Naive thymus-derived CD4-positive, alpha-beta T cell (primary cell): ENCODE measurements around the gene CDK5. TPM values are rescaled to one million over a fixed set of nuclear protein-coding genes. Genes with fewer than 3 reads are reported as not detected.
"Not testable (repeated sequence)": the region's sequence is repeated elsewhere in the genome, so short reads cannot be mapped to it uniquely, and the experiment has no call there.

Source experiments
- ATAC-seq: fragments of 150-1000 bp; cut with Tn5 transposase; 2 replicates; pipeline ENCODE4 v1.10.0; 2021; ENCODE audit warnings: mild to moderate bottlenecking, moderate library complexity
- CTCF ChIA-PET: fragments of 350-600 bp; sonication (Branson Sonifier 250); formaldehyde crosslinking; loops from one replicate; lab custom pipeline; 2021; ENCODE audit warnings: antibody characterized with exemption; lab: Charles Lee
- POLR2A ChIA-PET: fragments of 350-600 bp; sonication (Branson Sonifier 250); formaldehyde crosslinking; loops from one replicate; lab custom pipeline; 2021; ENCODE audit warnings: antibody characterized with exemption, inconsistent platforms; lab: Charles Lee
- DNase-seq, 9 donors: peaks; one replicate each; pipeline versions ENCODE4 v3.0.0 to v3.0.0-alpha.2; 2020 to 2022; ENCODE audit warnings: mixed read lengths in 1 of 9
- H3K27ac ChIP-seq: one replicate; pipeline ENCODE4 v1.7.0; 2013; ENCODE audit warnings: mild to moderate bottlenecking, low read depth, low read length, moderate library complexity
- H3K27me3 ChIP-seq, 2 donors: one replicate each; pipeline ENCODE4 v1.7.0; 2013; ENCODE audit warnings: low read length in 2 of 2, mild to moderate bottlenecking in 2 of 2, moderate library complexity in 2 of 2; ENCODE audit not compliant: control insufficient read depth in 2 of 2, insufficient read depth in 2 of 2
- H3K36me3 ChIP-seq, 3 experiments: 1 replicate in 2 of 3; 2 replicates in 1 of 3; pipeline ENCODE4 v1.7.0; 2013; ENCODE audit warnings: low read length in 3 of 3, mild to moderate bottlenecking in 3 of 3, moderate library complexity in 1 of 3; ENCODE audit not compliant: insufficient read depth in 3 of 3, control insufficient read depth in 2 of 3
- H3K4me1 ChIP-seq, 2 donors: one replicate each; pipeline ENCODE4 v1.7.0; 2013; ENCODE audit warnings: low read length in 2 of 2, mild to moderate bottlenecking in 2 of 2, moderate library complexity in 1 of 2; ENCODE audit not compliant: control insufficient read depth in 2 of 2, insufficient read depth in 2 of 2
- H3K4me3 ChIP-seq: 2 replicates; pipeline ENCODE4 v1.7.0; 2013; ENCODE audit warnings: mild to moderate bottlenecking, low read length
- H3K9me3 ChIP-seq, 3 experiments: 1 replicate in 2 of 3; 2 replicates in 1 of 3; pipeline ENCODE4 v1.7.0; 2013; ENCODE audit warnings: low read length in 3 of 3; ENCODE audit not compliant: control insufficient read depth in 2 of 3
- H3K27ac Mint-ChIP-seq, 9 donors: one replicate each; pipeline ENCODE4 v1.8.0; 2020 to 2022; ENCODE audit warnings: mixed read lengths in 9 of 9, mild to moderate bottlenecking in 8 of 9, moderate library complexity in 5 of 9, inconsistent platforms in 2 of 9
- H3K27me3 Mint-ChIP-seq, 5 donors: one replicate each; pipeline ENCODE4 v1.8.0; 2021 to 2022; ENCODE audit warnings: mixed read lengths in 5 of 5, mild to moderate bottlenecking in 1 of 5
- H3K36me3 Mint-ChIP-seq, 5 donors: one replicate each; pipeline ENCODE4 v1.8.0; 2020 to 2022; ENCODE audit warnings: mixed read lengths in 5 of 5, mild to moderate bottlenecking in 3 of 5, inconsistent platforms in 1 of 5
- H3K4me1 Mint-ChIP-seq, 7 donors: one replicate each; pipeline ENCODE4 v1.8.0; 2020 to 2022; ENCODE audit warnings: mixed read lengths in 7 of 7, mild to moderate bottlenecking in 3 of 7, inconsistent platforms in 1 of 7
- H3K4me3 Mint-ChIP-seq, 10 donors: one replicate each; pipeline ENCODE4 v1.8.0; 2020 to 2022; ENCODE audit warnings: mild to moderate bottlenecking in 10 of 10, mixed read lengths in 10 of 10, moderate library complexity in 6 of 10, inconsistent platforms in 2 of 10
- H3K9me3 Mint-ChIP-seq, 11 donors: one replicate each; pipeline ENCODE4 v1.8.0; 2020 to 2022; ENCODE audit warnings: mixed read lengths in 11 of 11, mild to moderate bottlenecking in 4 of 11, inconsistent platforms in 1 of 11, moderate library complexity in 1 of 11
- intact Hi-C, 2 donors: fragments of 100-400 bp; cut with micrococcal nuclease; formaldehyde crosslinking; loops; one replicate each; pipeline ENCODE4 v1.15.1; 2023
- polyA plus RNA-seq, 2 donors: library from polyadenylated mRNA; unstranded; fragments of 300-500 nt; fragmentation: Illumina TruSeq; gene quantifications; one replicate each; pipeline ENCODE4 v1.2.3, GENCODE V29; 2021
- total RNA-seq, 6 experiments: library from RNA in 5 of 6; stranded (reverse) in 5 of 6; gene quantifications; 1 replicate in 5 of 6; 2 replicates in 1 of 6; pipeline ENCODE4 v1.2.3 and lab custom pipeline; 2021 to 2026

The CDK5 gene
- total and polyA plus RNA-seq, 7 experiments from 2014 or later: 4.2 to 20.2 (median 7.7) TPM

- Mint-ChIP-seq H3K27ac (peak overlapping the region; percentile 95 to 100 (median 99)), H3K4me1 (peaks cover 20 to 40% (median 29%) of the 10 kb centered on the region in 7 donors), H3K4me3 (peak overlapping the region; percentile 83 to 98 (median 92)), H3K36me3 (peaks cover 0 to 11% (median 0%) of the 10 kb centered on the region in 5 donors), H3K27me3 (peaks cover 0 to 10% (median 0%) of the 10 kb centered on the region in 5 donors)
- not testable (repeated sequence) for DNase-seq, H3K27me3 ChIP-seq, H3K9me3 ChIP-seq, H3K4me1 ChIP-seq, H3K9me3 Mint-ChIP-seq
- peak overlapping the region; percentile 94 for H3K27ac ChIP-seq
- ChIA-PET CTCF (interaction anchor here (0.6 to 2.1 kb wide), 5 partner anchors 9 to 65 kb away, joined by 3 to 12 read pairs (median 6); no protein-coding TSS in a partner anchor), POLR2A (interaction anchor here (0.9 to 1.8 kb wide), 16 partner anchors 9 to 80 kb away, joined by 3 to 28 read pairs (median 7); partner anchors contain the start of genes CDK5, FASTK, SLC4A2 and TMUB1)
- peak; percentile 40 for ATAC-seq
- intact Hi-C loops: loop anchor here (1.0 to 10.0 kb wide), 14 partner anchors 9 to 1901 kb away; partner anchors contain the start of genes ABCF2 (in 2 of the 2), FASTK (in 2 of the 2), NUB1 (in 2 of the 2) and ACTR3C (in 1 of the 2)
- peaks cover 0 to 14% (median 0%) of the 10 kb centered on the region in 3 experiments for H3K36me3 ChIP-seq
- H3K4me3 ChIP-seq: peak overlapping the region; percentile 78
Observed at GRCh38 chr7:151027728-151028130, 30.0 kb downstream of the CDK5 start.

DNA sequence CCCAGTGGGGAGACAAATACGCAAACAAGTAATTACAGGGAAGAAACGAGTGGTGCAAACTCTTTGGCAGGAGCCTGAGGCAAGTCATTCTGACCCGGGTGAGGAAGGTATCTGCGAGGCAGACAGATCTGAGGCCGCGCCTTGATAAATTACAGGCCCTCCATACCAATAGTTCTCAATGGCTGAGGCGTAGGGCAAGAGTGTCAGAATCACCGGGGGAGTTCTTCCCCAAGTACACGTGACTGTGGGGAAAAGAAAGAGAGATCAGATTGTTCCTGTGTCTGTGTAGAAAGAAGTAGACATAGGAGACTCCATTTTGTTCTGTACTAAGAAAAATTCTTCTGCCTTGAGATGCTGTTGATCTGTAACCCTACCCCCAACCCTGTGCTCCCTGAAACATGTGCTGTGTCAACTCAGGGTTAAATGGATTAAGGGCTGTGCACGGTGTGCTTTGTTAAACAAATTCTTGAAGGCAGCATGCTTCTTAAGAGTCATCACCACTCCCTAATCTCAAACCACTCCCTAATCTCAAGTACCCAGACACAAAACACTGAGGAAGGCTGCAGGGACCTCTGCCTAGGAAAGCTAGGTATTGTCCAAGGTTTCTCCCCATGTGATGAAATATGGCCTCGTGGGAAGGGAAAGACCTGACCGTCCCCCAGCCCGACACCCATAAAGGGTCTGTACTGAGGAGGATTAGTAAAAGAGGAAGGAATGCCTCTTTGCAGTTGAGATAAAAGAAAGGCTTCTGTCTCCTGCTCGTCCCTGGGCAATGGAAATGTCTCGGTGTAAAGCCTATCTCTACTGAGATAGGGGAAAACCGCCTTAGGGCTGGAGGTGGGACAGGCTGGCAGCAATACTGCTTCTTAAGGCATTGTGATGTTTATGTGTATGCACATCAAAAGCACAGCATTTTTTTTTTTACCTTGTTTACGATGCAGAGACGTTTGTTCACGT, 30.6 kb downstream of the CDK5 start:
- not testable (repeated sequence) for H3K9me3 ChIP-seq, DNase-seq, H3K27me3 ChIP-seq, ATAC-seq, H3K9me3 Mint-ChIP-seq, H3K36me3 Mint-ChIP-seq, H3K4me1 ChIP-seq
- ChIA-PET CTCF (interaction anchor here (1.5 to 2.1 kb wide), 3 partner anchors 15 to 64 kb away, joined by 4 to 8 read pairs (median 6); no protein-coding TSS in a partner anchor), POLR2A (interaction anchor here (0.9 to 1.8 kb wide), 12 partner anchors 9 to 81 kb away, joined by 3 to 28 read pairs (median 8); partner anchors contain the start of genes CDK5, FASTK and SLC4A2)
- peaks cover 0 to 12% (median 0%) of the 10 kb centered on the region in 3 experiments for H3K36me3 ChIP-seq
- peak overlapping the region; percentile 78 for H3K4me3 ChIP-seq
- H3K27ac ChIP-seq: peak overlapping the region; percentile 94
- Mint-ChIP-seq H3K4me1 (peaks cover 20 to 40% (median 29%) of the 10 kb centered on the region in 7 donors), H3K4me3 (peak overlapping the region; percentile 83 to 98 (median 92)), H3K27me3 (peaks cover 0 to 10% (median 0%) of the 10 kb centered on the region in 5 donors), H3K27ac (peak overlapping the region; percentile 95 to 100 (median 99))
- intact Hi-C loops: loop anchor here (5.0 to 10.0 kb wide), 2 partner anchors 318 to 705 kb away; partner anchors contain the start of genes ACTR3C (in 1 of the 2), LRRC61 (in 1 of the 2) and NUB1 (in 1 of the 2)

DNA sequence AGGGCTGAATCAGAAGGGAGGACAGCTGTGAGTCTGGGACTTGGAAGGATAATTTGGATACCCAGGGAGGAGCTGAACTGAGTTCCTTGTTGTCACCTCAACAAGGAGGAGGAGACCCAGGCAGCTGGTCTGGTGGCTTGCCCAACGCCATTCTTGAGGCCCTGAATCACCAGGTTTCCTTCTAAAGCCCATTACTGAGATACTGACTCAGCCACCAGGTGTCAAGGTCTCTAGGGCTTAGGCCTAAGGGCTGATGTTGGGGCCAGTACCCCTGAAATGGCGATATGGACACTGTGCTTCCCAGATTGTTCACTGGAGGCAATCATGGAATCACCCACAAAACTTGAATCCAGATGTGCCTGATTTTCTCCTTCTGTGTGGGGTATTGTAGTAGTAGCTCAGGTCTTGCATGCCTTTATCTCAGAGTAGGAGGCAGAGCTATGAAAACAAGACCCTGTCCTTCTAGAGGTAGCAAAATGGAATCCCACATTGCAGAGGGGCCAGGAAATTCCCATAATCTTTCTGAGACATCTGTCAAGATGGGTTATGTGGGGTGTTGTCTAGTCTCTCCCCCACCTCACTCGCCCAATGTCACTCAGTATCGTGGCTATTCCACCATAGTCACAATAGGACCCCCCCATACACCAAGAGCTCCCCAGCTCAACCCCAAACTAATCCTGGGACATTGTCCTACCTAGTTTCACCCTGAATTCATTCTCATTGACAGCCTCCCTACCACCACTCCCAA, 31.6 kb downstream of the CDK5 start:
- Mint-ChIP-seq H3K9me3 (peaks cover 0 to 2% (median 0%) of the 10 kb centered on the region in 11 donors), H3K4me3 (peak overlapping the region in 4 of 10 donors; percentile 1 to 34 (median 25)), H3K27me3 (peaks cover 0 to 15% (median 0%) of the 10 kb centered on the region in 5 donors), H3K36me3 (peaks cover 0 to 2% (median 0%) of the 10 kb centered on the region in 5 donors), H3K4me1 (peaks cover 20 to 35% (median 25%) of the 10 kb centered on the region in 7 donors), H3K27ac (peak overlapping the region in 6 of 9 donors; percentile 59 to 100 (median 98))
- peaks cover 6% of the 10 kb centered on the region in 2 donors for H3K4me1 ChIP-seq
- no peaks in the 10 kb centered on the region for H3K9me3 ChIP-seq
- no peak overlapping the region for H3K4me3 ChIP-seq
- CTCF ChIA-PET: interaction anchor here (0.8 to 1.0 kb wide), 2 partner anchors 9 to 86 kb away, joined by 3 read pairs; no protein-coding TSS in a partner anchor
- H3K27ac ChIP-seq: no peak overlapping the region
- ATAC-seq (no peak), DNase-seq (no peak)
- POLR2A ChIA-PET: interaction anchor here (0.9 to 1.3 kb wide), 3 partner anchors 11 to 61 kb away, joined by 3 to 4 read pairs (median 3); no protein-coding TSS in a partner anchor
- intact Hi-C loops: loop anchor here (5.0 to 10.0 kb wide), 2 partner anchors 319 to 704 kb away; partner anchors contain the start of genes ACTR3C (in 1 of the 2), LRRC61 (in 1 of the 2) and NUB1 (in 1 of the 2)
- peaks cover 0 to 2% (median 0%) of the 10 kb centered on the region in 3 experiments for H3K36me3 ChIP-seq
- H3K27me3 ChIP-seq: no peaks in the 10 kb centered on the region

GRCh38 chr7:151024435-151025056, 33.2 kb downstream of the CDK5 start, which contains the start of gene ATG9B:
TSS of gene ATG9B (minus strand) at chr7:151024494. CDS start at chr7:151024423, 71 bp downstream.
- Mint-ChIP-seq H3K9me3 (peaks cover 0 to 2% (median 0%) of the 10 kb centered on the region in 11 donors), H3K36me3 (no peaks in the 10 kb centered on the region), H3K4me3 (peak within 1 kb of the TSS in 1 of 10 donors; percentile 35), H3K4me1 (peaks cover 16 to 28% (median 19%) of the 10 kb centered on the region in 7 donors), H3K27me3 (peaks cover 0 to 30% (median 0%) of the 10 kb centered on the region in 5 donors), H3K27ac (peak within 1 kb of the TSS in 5 of 9 donors; percentile 0 to 58 (median 41))
- no peak for DNase-seq
- H3K4me1 ChIP-seq: peaks cover 6 to 7% of the 10 kb centered on the region in 2 donors
- H3K9me3 ChIP-seq: no peaks in the 10 kb centered on the region
- CTCF ChIA-PET: interaction anchor here (0.8 kb wide), 1 partner anchor 36 kb away, joined by 3 read pairs; no protein-coding TSS in a partner anchor
- H3K27ac ChIP-seq: no peak within 1 kb of the TSS
- POLR2A ChIA-PET: no interaction called here
- intact Hi-C loops: loop anchor here (5.0 to 10.0 kb wide), 2 partner anchors 320 to 702 kb away; partner anchors contain the start of genes ACTR3C (in 1 of the 2), LRRC61 (in 1 of the 2) and NUB1 (in 1 of the 2)
- H3K4me3 ChIP-seq: no peak within 1 kb of the TSS
- no peaks in the 10 kb centered on the region for H3K36me3 ChIP-seq
- H3K27me3 ChIP-seq: no peaks in the 10 kb centered on the region
- ATAC-seq: no peak

GRCh38 chr7:151023232-151023631, 34.5 kb downstream of the CDK5 start:
- ChIA-PET CTCF (interaction anchor here (1.5 kb wide), 1 partner anchor 61 kb away, joined by 6 read pairs; no protein-coding TSS in a partner anchor), POLR2A (interaction anchor here (0.6 kb wide), 1 partner anchor 546 kb away, joined by 3 read pairs; no protein-coding TSS in a partner anchor)
- H3K27ac Mint-ChIP-seq: peak overlapping the region in 1 of 9 donors; percentile 12

More at GRCh38 chr7:151023232-151023631, 34.5 kb downstream of the CDK5 start:
- Histone ChIP-seq H3K4me1 (peaks cover 9 to 10% of the 10 kb centered on the region in 2 donors), H3K27me3 (no peaks in the 10 kb centered on the region), H3K4me3 (no peak overlapping the region), H3K27ac (no peak overlapping the region), H3K36me3 (no peaks in the 10 kb centered on the region), H3K9me3 (no peaks in the 10 kb centered on the region)
- Mint-ChIP-seq H3K9me3 (peaks cover 0 to 2% (median 0%) of the 10 kb centered on the region in 11 donors), H3K27me3 (peaks cover 0 to 37% (median 0%) of the 10 kb centered on the region in 5 donors), H3K4me1 (peaks cover 16 to 30% (median 20%) of the 10 kb centered on the region in 7 donors), H3K36me3 (no peaks in the 10 kb centered on the region), H3K4me3 (no peak overlapping the region)
- ATAC-seq (no peak), DNase-seq (no peak)
- intact Hi-C loops: loop anchor here in 1 of 2 donors (10.0 kb wide), 1 partner anchor 322 kb away; the partner anchor contains the start of gene NUB1
